IMR-90 (cell line): ENCODE data around the gene HEATR5A. TPM values are rescaled to one million over a fixed set of nuclear protein-coding genes. Genes with fewer than 3 reads are reported as not detected.

Source experiments
- ATAC-seq: fragments of 200-7000 bp; cut with Tn5 transposase; 2 replicates; pipeline ENCODE4 v1.9.1; 2020; ENCODE audit warnings: low read depth, mild to moderate bottlenecking, moderate library complexity
- BruUV-seq: library from RNA; stranded (reverse); fragments of 400-500 nt; replicated peaks from 2 replicates; lab custom pipeline; 2021; lab: Mats Ljungman, UMichigan
- CTCF ChIA-PET: fragments of 300-600 bp; formaldehyde crosslinking; extraction: SDS; loops from one replicate; lab custom pipeline; 2021; ENCODE audit warnings: antibody characterized with exemption; lab: Yijun Ruan, JAX
- POLR2A ChIA-PET: fragments of 300-600 bp; sonication (Branson Sonifier 250); formaldehyde crosslinking; loops from one replicate; lab custom pipeline; 2022; ENCODE audit warnings: antibody characterized with exemption; ENCODE audit not compliant: unreplicated experiment; lab: Charles Lee
- DNase-seq: peaks from one replicate; pipeline ENCODE4 v3.0.0; 2013
- H2AFZ ChIP-seq: replicated peaks from 2 replicates; pipeline ENCODE3; 2013; ENCODE audit warnings: low read length, mild to moderate bottlenecking; ENCODE audit not compliant: poor library complexity
- H2AK5ac ChIP-seq: 2 replicates; pipeline ENCODE4 v1.6.1; 2013; ENCODE audit warnings: low read depth, low read length, inconsistent platforms
- H2AK9ac ChIP-seq: replicated peaks from 2 replicates; pipeline ENCODE3; 2013; ENCODE audit warnings: mild to moderate bottlenecking, low read depth, low read length, moderate library complexity; ENCODE audit not compliant: poor library complexity
- H2BK120ac ChIP-seq: 2 replicates; pipeline ENCODE4 v1.6.1; 2013; ENCODE audit warnings: low read depth, low read length, inconsistent platforms
- H2BK15ac ChIP-seq: 3 replicates; pipeline ENCODE4 v1.6.1; 2013; ENCODE audit warnings: low read depth, low read length, inconsistent platforms
- H2BK20ac ChIP-seq: 2 replicates; pipeline ENCODE4 v1.6.1; 2013; ENCODE audit warnings: low read depth, mild to moderate bottlenecking, inconsistent platforms, low read length, moderate library complexity
- H2BK5ac ChIP-seq: 2 replicates; pipeline ENCODE4 v1.6.1; 2013; ENCODE audit warnings: mild to moderate bottlenecking, low read depth, low read length, inconsistent platforms; ENCODE audit not compliant: poor library complexity, severe bottlenecking
- H3K14ac ChIP-seq: replicated peaks from 2 replicates; pipeline ENCODE4 v1.6.1; 2013; ENCODE audit warnings: low read depth, low read length, inconsistent platforms
- H3K18ac ChIP-seq: 2 replicates; pipeline ENCODE4 v1.6.1; 2013; ENCODE audit warnings: low read depth, low read length, control low read depth
- H3K23ac ChIP-seq: 2 replicates; pipeline ENCODE4 v1.6.1; 2013; ENCODE audit warnings: low read depth, low read length, inconsistent platforms
- H3K27ac ChIP-seq: 2 replicates; pipeline ENCODE4 v1.5.1; 2013; ENCODE audit warnings: mild to moderate bottlenecking, control low read depth, low read length; ENCODE audit not compliant: insufficient read depth
- H3K27me3 ChIP-seq: 2 replicates; pipeline ENCODE4 v1.6.1; 2013; ENCODE audit warnings: low read length; ENCODE audit not compliant: control insufficient read depth, insufficient read depth
- H3K36me3 ChIP-seq: 2 replicates; pipeline ENCODE4 v1.6.1; 2013; ENCODE audit warnings: low read length, mixed read lengths; ENCODE audit not compliant: control insufficient read depth, insufficient read depth
- H3K4ac ChIP-seq: 2 replicates; pipeline ENCODE4 v1.6.1; 2013; ENCODE audit warnings: low read depth, low read length, inconsistent platforms
- H3K4me1 ChIP-seq: 2 replicates; pipeline ENCODE4 v1.6.1; 2013; ENCODE audit warnings: low read length, mixed read lengths; ENCODE audit not compliant: control insufficient read depth, insufficient read depth
- H3K4me2 ChIP-seq: 2 replicates; pipeline ENCODE4 v1.6.1; 2013; ENCODE audit warnings: low read depth, mild to moderate bottlenecking, control low read depth, low read length, moderate library complexity
- H3K4me3 ChIP-seq: 2 replicates; pipeline ENCODE4 v1.5.1; 2013; ENCODE audit warnings: low read depth, mild to moderate bottlenecking, control low read depth, low read length, moderate library complexity; ENCODE audit not compliant: insufficient read depth
- H3K56ac ChIP-seq: 2 replicates; pipeline ENCODE4 v1.6.1; 2013; ENCODE audit warnings: low read length, inconsistent platforms; ENCODE audit not compliant: insufficient read depth; ENCODE audit errors: extremely low read depth
- H3K79me1 ChIP-seq, 2 experiments: 2 replicates each; pipeline ENCODE4 v1.6.1; 2013; ENCODE audit warnings: low read length in 2 of 2, inconsistent platforms in 1 of 2, low read depth in 1 of 2
- H3K9ac ChIP-seq: 2 replicates; pipeline ENCODE4 v1.6.1; 2013; ENCODE audit warnings: low read depth, low read length, control low read depth
- H3K9me1 ChIP-seq: 2 replicates; pipeline ENCODE4 v1.6.1; 2013; ENCODE audit warnings: low read length, inconsistent platforms; ENCODE audit not compliant: insufficient read depth
- H3K9me3 ChIP-seq: 2 replicates; pipeline ENCODE4 v1.6.1; 2013; ENCODE audit warnings: low read length; ENCODE audit not compliant: control insufficient read depth, insufficient read depth
- H4K20me1 ChIP-seq: 2 replicates; pipeline ENCODE4 v1.6.1; 2013; ENCODE audit warnings: low read length, inconsistent platforms; ENCODE audit not compliant: insufficient read depth
- H4K5ac ChIP-seq: 2 replicates; pipeline ENCODE4 v1.6.1; 2013; ENCODE audit warnings: mild to moderate bottlenecking, low read depth, low read length, control low read depth
- H4K8ac ChIP-seq, 2 experiments: 2 replicates each; pipeline ENCODE4 v1.6.1; 2013; ENCODE audit warnings: low read depth in 2 of 2, low read length in 2 of 2, control low read depth in 1 of 2, inconsistent platforms in 1 of 2
- H4K91ac ChIP-seq: 2 replicates; pipeline ENCODE4 v1.6.1; 2013; ENCODE audit warnings: low read depth, low read length, inconsistent platforms; ENCODE audit not compliant: insufficient read depth
- CHD1 ChIP-seq: IDR thresholded peaks from 2 replicates; pipeline ENCODE4 v1.6.1; 2012; ENCODE audit warnings: low read depth, low read length, improper control_type of control experiment
- MAFK ChIP-seq: IDR thresholded peaks from 2 replicates; pipeline ENCODE4 v1.6.1; 2012; ENCODE audit warnings: low read depth, low read length, improper control_type of control experiment
- RFX5 ChIP-seq: IDR thresholded peaks from 2 replicates; pipeline ENCODE4 v1.8.0; 2012; ENCODE audit warnings: low read depth, mild to moderate bottlenecking, low read length, moderate library complexity
- WGBS, 2 experiments: methylation state at CpG; one replicate each; pipeline versions ENCODE4 v1.1.5 to v1.1.7; 2013; ENCODE audit warnings: missing lambda C conversion rate in 2 of 2; ENCODE audit not compliant: insufficient read length in 1 of 2; ENCODE audit errors: extremely low coverage in 2 of 2; 5-methylcytosine and 5-hydroxymethylcytosine counted together
- dilution Hi-C: fragments of 300-500 bp; cut with HindIII; formaldehyde crosslinking; loops from one replicate; pipeline ENCODE4 v1.14.3; 2018; ENCODE audit warnings: low sequenced_read_pairs; ENCODE audit not compliant: unreplicated experiment
- in situ Hi-C: fragments of 300-500 bp; cut with MboI; formaldehyde crosslinking; loops from 3 replicates; pipeline ENCODE4 v1.14.3; 2019; ENCODE audit warnings: low sequenced_read_pairs, inconsistent platforms, mixed read lengths
- intact Hi-C: fragments of 100-400 bp; cut with micrococcal nuclease; formaldehyde crosslinking; loops from 2 replicates; pipeline ENCODE4 v1.10.0; 2022
- polyA plus RNA-seq, 3 experiments: library from polyadenylated mRNA; depleted of rRNA; stranded (reverse); fragments of >200 nt; gene quantifications; 2 replicates each; pipeline ENCODE4 v1.2.3, GENCODE V29; 2012; ENCODE audit warnings: low replicate concordance in 1 of 3
- total RNA-seq: library from RNA; depleted of rRNA; stranded (reverse); fragments of >200 nt; gene quantifications from 2 replicates; pipeline ENCODE4 v1.2.3, GENCODE V29; 2012
- TF ChIP-seq, protein P1 (sequence below): fragments of 150-350 bp; IDR thresholded peaks from 2 replicates; pipeline ENCODE4 v1.6.1; 2017; ENCODE audit warnings: mild to moderate bottlenecking, antibody characterized with exemption, low read length, low read depth

Gene HEATR5A
- total and polyA plus RNA-seq, 2 of the 4 experiments (the other 2 are of a cell fraction), result 14.0 to 48.9 TPM

DNA sequence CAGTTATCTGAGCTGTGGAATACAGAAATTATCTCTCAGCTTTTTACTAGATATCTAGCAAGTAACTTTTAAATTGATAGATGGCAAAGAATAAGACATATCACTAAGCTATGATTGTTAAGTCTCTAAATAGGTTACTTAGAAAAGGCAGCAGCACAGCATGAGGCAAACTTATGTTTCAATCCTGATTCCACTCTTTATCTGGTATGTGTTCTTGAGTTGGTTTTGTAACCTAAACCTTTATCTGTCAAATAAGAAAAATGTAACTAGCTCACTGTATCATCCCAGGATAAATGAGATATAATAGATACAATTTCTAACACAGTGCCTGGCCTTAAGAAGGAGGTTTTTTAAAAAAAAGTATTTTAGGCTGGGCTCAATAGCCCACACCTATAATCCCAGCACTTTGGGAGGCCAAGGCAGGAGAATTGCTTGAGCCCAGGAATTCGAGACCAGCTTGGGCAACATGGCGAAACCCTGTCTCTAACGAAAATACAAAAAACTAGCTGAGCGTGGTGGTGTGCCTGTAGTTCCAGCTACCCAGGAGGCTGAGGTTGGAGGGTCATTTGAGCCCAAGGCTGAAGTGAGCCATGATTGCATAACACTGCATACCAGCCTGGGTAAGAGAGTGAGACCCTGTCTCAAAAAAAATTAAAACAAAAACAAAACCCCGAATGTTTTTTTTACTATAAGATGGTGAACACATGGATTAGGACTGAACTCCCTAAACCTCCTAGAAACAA lies 56.8 kb downstream of the HEATR5A start:
- intact Hi-C loops (loop anchor here (10.0 kb wide), 1 partner anchor 891 kb away; no protein-coding TSS in a partner anchor), in situ Hi-C loops (loop anchor here (25.0 kb wide), 1 partner anchor 376 kb away; no protein-coding TSS in a partner anchor), dilution Hi-C loops (no loop called here)
- POLR2A ChIA-PET, result no interaction called here
- Histone ChIP-seq H3K9me3 (no peaks in the 10 kb centered on the region), H2BK20ac (no peak overlapping the region), H4K91ac (no peak overlapping the region), H3K4me2 (no peak overlapping the region), H3K23ac (no peak overlapping the region), H3K4ac (no peak overlapping the region), H3K27me3 (no peaks in the 10 kb centered on the region), H4K5ac (no peak overlapping the region), H2BK120ac (no peak overlapping the region), H3K4me1 (peaks cover 1% of the 10 kb centered on the region), H3K9ac (no peak overlapping the region), H3K4me3 (no peak overlapping the region), H2BK15ac (no peak overlapping the region), H4K20me1 (no peaks in the 10 kb centered on the region), H4K8ac (no peak overlapping the region), H3K36me3 (peaks cover 14% of the 10 kb centered on the region), H3K27ac (no peak overlapping the region), H2AFZ (no peak overlapping the region), H3K79me1 (peaks cover 0 to 4% of the 10 kb centered on the region in 2 experiments; a peak in 1 of 4 replicates), H2AK9ac (no peak overlapping the region), H3K14ac (no peak overlapping the region), H3K18ac (no peak overlapping the region), H2AK5ac (no peak overlapping the region), H2BK5ac (no peak overlapping the region), H3K56ac (no peak overlapping the region), H3K9me1 (no peaks in the 10 kb centered on the region)
- ATAC-seq, result no peak
- DNase-seq, result no peak
- CTCF ChIA-PET, result interaction anchor here (0.6 to 1.3 kb wide), 3 partner anchors 14 to 1126 kb away, joined by 3 to 6 read pairs (median 3); no protein-coding TSS in a partner anchor
- no peak for TF ChIP-seq CHD1
- no peak for TF ChIP-seq RFX5
- no peak for TF ChIP-seq MAFK
- TF ChIP-seq, protein P1, sequence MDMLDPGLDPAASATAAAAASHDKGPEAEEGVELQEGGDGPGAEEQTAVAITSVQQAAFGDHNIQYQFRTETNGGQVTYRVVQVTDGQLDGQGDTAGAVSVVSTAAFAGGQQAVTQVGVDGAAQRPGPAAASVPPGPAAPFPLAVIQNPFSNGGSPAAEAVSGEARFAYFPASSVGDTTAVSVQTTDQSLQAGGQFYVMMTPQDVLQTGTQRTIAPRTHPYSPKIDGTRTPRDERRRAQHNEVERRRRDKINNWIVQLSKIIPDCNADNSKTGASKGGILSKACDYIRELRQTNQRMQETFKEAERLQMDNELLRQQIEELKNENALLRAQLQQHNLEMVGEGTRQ, result no peak
- WGBS, 2 experiments, result no CpG with 5 or more reads among the region's 5 CpGs
- no TSS peak for BruUV-seq
